Thyroid gland (tissue), 4 donors: ENCODE results near the gene C6orf15. TPM values are rescaled to one million over a fixed set of nuclear protein-coding genes. Genes with fewer than 3 reads are reported as not detected.

ENCODE experiments used
- DNase-seq, 2 donors: peaks; one replicate each; pipeline ENCODE4 v3.0.0-alpha.2; 2019
- H3K27ac ChIP-seq, 3 donors: fragments of 200-600 bp; sonication (generic); 1 replicate in 2 of 3; 2 replicates in 1 of 3; pipeline ENCODE4 v1.5.1; 2016 to 2019; ENCODE audit warnings: mild to moderate bottlenecking in 1 of 3, moderate library complexity in 1 of 3
- H3K27me3 ChIP-seq: fragments of 200-600 bp; sonication (generic); one replicate; pipeline ENCODE4 v1.5.1; 2019
- H3K36me3 ChIP-seq, 2 donors: fragments of 200-600 bp; sonication (generic); one replicate each; pipeline ENCODE4 v1.5.1; 2016 to 2019
- H3K4me1 ChIP-seq, 2 donors: fragments of 200-600 bp; sonication (generic); one replicate each; pipeline ENCODE4 v1.5.1; 2017 to 2019
- H3K4me3 ChIP-seq, 3 donors: fragments of 200-600 bp; sonication (generic); replicated peaks in 1 of 3; 1 replicate in 2 of 3; 2 replicates in 1 of 3; pipeline ENCODE4 v1.5.1; 2016; ENCODE audit warnings: mild to moderate bottlenecking in 1 of 3
- H3K9me3 ChIP-seq: fragments of 200-600 bp; sonication (generic); one replicate; pipeline ENCODE4 v1.5.1; 2017
- CTCF ChIP-seq, 6 experiments: fragments of 200-600 bp in 3 of 6; fragments of 450-650 bp in 3 of 6; sonication (generic) in 3 of 6; IDR thresholded peaks; one replicate each; pipeline ENCODE4 v1.5.1; 2016 to 2019; ENCODE audit warnings: antibody characterized with exemption in 6 of 6, mild to moderate bottlenecking in 2 of 6, inconsistent platforms in 1 of 6, moderate library complexity in 1 of 6
- POLR2A ChIP-seq, 2 donors: fragments of 450-650 bp; IDR thresholded peaks; one replicate each; pipeline ENCODE4 v1.6.1; 2017; ENCODE audit warnings: antibody characterized with exemption in 2 of 2, mild to moderate bottlenecking in 2 of 2, moderate library complexity in 1 of 2
- WGBS, 2 donors: methylation state at CpG; one replicate each; pipeline ENCODE4 v1.1.5; 2017; 5-methylcytosine and 5-hydroxymethylcytosine counted together
- intact Hi-C: fragments of 100-400 bp; cut with DNase I; formaldehyde crosslinking; loops from one replicate; pipeline ENCODE4 v1.15.1; 2023
- total RNA-seq, 4 donors: library from RNA; depleted of rRNA; stranded (reverse); fragments of >200 nt; gene quantifications; one replicate each; pipeline ENCODE4 v1.2.3, GENCODE V29; 2016

Gene C6orf15
- total RNA-seq, 4 donors from 2014 or later = not detected

GRCh38 chr6:31145386-31145785, 33.0 kb upstream of the C6orf15 start:
- WGBS, 2 donors = 95 to 97% methylated on average over 10 of the region's 10 CpGs
- peaks cover 4 to 7% of the 10 kb centered on the region in 2 donors for H3K36me3 ChIP-seq
- no peak for TF ChIP-seq CTCF (IDR thresholded peaks at IDR 0.05)
- TF ChIP-seq POLR2A (IDR thresholded peaks at IDR 0.05) = no peak

GRCh38 chr6:31144970-31145340, 32.6 kb upstream of the C6orf15 start:
- no peaks in the 10 kb centered on the region for H3K9me3 ChIP-seq
- no peaks in the 10 kb centered on the region for H3K4me1 ChIP-seq
- H3K4me3 ChIP-seq = no peak overlapping the region
- intact Hi-C loops = no loop called here
- no peak for TF ChIP-seq CTCF (IDR thresholded peaks at IDR 0.05)
- TF ChIP-seq POLR2A (IDR thresholded peaks at IDR 0.05) = no peak
- H3K36me3 ChIP-seq = peaks cover 4 to 7% of the 10 kb centered on the region in 2 donors
- DNase-seq = no peak
- WGBS, 2 donors = 67 to 93% methylated on average over 3 to 11 of the region's 11 CpGs
- no peak overlapping the region for H3K27ac ChIP-seq
- no peaks in the 10 kb centered on the region for H3K27me3 ChIP-seq

More at GRCh38 chr6:31145386-31145785, 33.0 kb upstream of the C6orf15 start:
- Histone ChIP-seq H3K4me1 (no peaks in the 10 kb centered on the region), H3K27ac (no peak overlapping the region), H3K4me3 (no peak overlapping the region), H3K27me3 (no peaks in the 10 kb centered on the region), H3K9me3 (no peaks in the 10 kb centered on the region)
- intact Hi-C loops = no loop called here
- DNase-seq = no peak

- no peaks in the 10 kb centered on the region for H3K4me1 ChIP-seq
- WGBS, 2 donors = 90 to 92% methylated on average over 18 of the region's 18 CpGs
- no peak overlapping the region for H3K27ac ChIP-seq
- no peaks in the 10 kb centered on the region for H3K27me3 ChIP-seq
- DNase-seq = no peak
- intact Hi-C loops = no loop called here
- no peak overlapping the region for H3K4me3 ChIP-seq
- TF ChIP-seq CTCF (IDR thresholded peaks at IDR 0.05) (no peak), POLR2A (IDR thresholded peaks at IDR 0.05) (no peak)
- peaks cover under 1 to 7% of the 10 kb centered on the region in 2 donors for H3K36me3 ChIP-seq
- H3K9me3 ChIP-seq = no peaks in the 10 kb centered on the region
These were observed 32.1 kb upstream of the C6orf15 start for GRCh38 chr6:31144296-31144969.

- H3K36me3 ChIP-seq = peaks cover 0 to 7% of the 10 kb centered on the region in 2 donors
- no peak for TF ChIP-seq POLR2A (IDR thresholded peaks at IDR 0.05)
- no peak for TF ChIP-seq CTCF (IDR thresholded peaks at IDR 0.05)
- intact Hi-C loops = no loop called here
- H3K27me3 ChIP-seq = no peaks in the 10 kb centered on the region
- H3K4me3 ChIP-seq = no peak overlapping the region
- no peak overlapping the region for H3K27ac ChIP-seq
- WGBS, 2 donors = 48 to 66% methylated on average over 10 to 11 of the region's 11 CpGs
- H3K4me1 ChIP-seq = no peaks in the 10 kb centered on the region
- H3K9me3 ChIP-seq = no peaks in the 10 kb centered on the region
- no peak for DNase-seq
These were observed 30.8 kb upstream of the C6orf15 start for GRCh38 chr6:31143148-31143547.

- intact Hi-C loops = no loop called here
- WGBS, 2 donors = 64 to 66% methylated on average over 2 of the region's 2 CpGs
These were observed 30.0 kb upstream of the C6orf15 start for GRCh38 chr6:31142361-31142761.

More at GRCh38 chr6:31142361-31142761, 30.0 kb upstream of the C6orf15 start:
- Histone ChIP-seq H3K4me3 (no peak overlapping the region), H3K9me3 (no peaks in the 10 kb centered on the region), H3K36me3 (peaks cover 0 to 7% of the 10 kb centered on the region in 2 donors), H3K4me1 (peaks cover 0 to 5% of the 10 kb centered on the region in 2 donors), H3K27me3 (no peaks in the 10 kb centered on the region), H3K27ac (no peak overlapping the region)
- no peak for TF ChIP-seq CTCF (IDR thresholded peaks at IDR 0.05)
- DNase-seq = no peak
